Coronary artery (tissue), 2 donors: ENCODE data around the gene GGN.
"Not testable (repeated sequence)": the region's sequence is repeated elsewhere in the genome, so short reads cannot be mapped to it uniquely, and the experiment has no call there.

ENCODE experiments used
- DNase-seq: peaks from one replicate; pipeline ENCODE4 v3.0.0-alpha.2; 2017; ENCODE audit warnings: low spot score
- H3K27ac ChIP-seq, 2 donors: fragments of 200-600 bp; sonication (generic); one replicate each; pipeline ENCODE4 v1.5.1; 2016 to 2019
- H3K4me3 ChIP-seq: fragments of 200-600 bp; sonication (generic); 2 replicates; pipeline ENCODE4 v1.5.1; 2016; ENCODE audit warnings: mild to moderate bottlenecking, moderate library complexity
- CTCF ChIP-seq: fragments of 200-600 bp; sonication (generic); IDR thresholded peaks from one replicate; pipeline ENCODE4 v1.5.1; 2019; ENCODE audit warnings: antibody characterized with exemption

Gene GGN

GRCh38 chr19:38352611-38353010 lies 35.2 kb downstream of the GGN start:
- no peak for TF ChIP-seq CTCF
- no peak overlapping the region for H3K27ac ChIP-seq

GRCh38 chr19:38351865-38352395 lies 35.9 kb downstream of the GGN start:
- Histone ChIP-seq H3K4me3 (no peak overlapping the region), H3K27ac (no peak overlapping the region)
- no peak for TF ChIP-seq CTCF
- no peak for DNase-seq

More at GRCh38 chr19:38352611-38353010, 35.2 kb downstream of the GGN start:
- no peak overlapping the region for H3K4me3 ChIP-seq
- DNase-seq: no peak

GRCh38 chr19:38350883-38351282 lies 37.0 kb downstream of the GGN start:
- no peak overlapping the region for H3K27ac ChIP-seq
- DNase-seq: no peak
- TF ChIP-seq CTCF: no peak

GRCh38 chr19:38346837-38347236 lies 41.0 kb downstream of the GGN start:
- TF ChIP-seq CTCF: no peak
- DNase-seq: no peak
- no peak overlapping the region for H3K27ac ChIP-seq
- H3K4me3 ChIP-seq: no peak overlapping the region

More at GRCh38 chr19:38350883-38351282, 37.0 kb downstream of the GGN start:
- H3K4me3 ChIP-seq: no peak overlapping the region

GRCh38 chr19:38340927-38341326 lies 46.9 kb downstream of the GGN start:
- no peak overlapping the region for H3K27ac ChIP-seq
- no peak overlapping the region for H3K4me3 ChIP-seq
- no peak for TF ChIP-seq CTCF
- DNase-seq: no peak

GRCh38 chr19:38339011-38339410 lies 48.8 kb downstream of the GGN start:
- H3K4me3 ChIP-seq, DNase-seq, H3K27ac ChIP-seq: not testable (repeated sequence)

- no peak for TF ChIP-seq CTCF
- DNase-seq: no peak
- Histone ChIP-seq H3K4me3 (peak overlapping the region; percentile 69), H3K27ac (peak overlapping the region in 1 of 2 donors; percentile 100)
Measured at GRCh38 chr19:38337360-38337653, 50.5 kb downstream of the GGN start.
